HUES48 (cell line): ENCODE data around the gene FAM162A.
A peak's percentile ranks its signal among the peaks of the same experiment; 100 is the strongest.

Source experiments
- H3K27ac ChIP-seq: one replicate; pipeline ENCODE4 v1.7.0; 2013; ENCODE audit warnings: low read depth, low read length, inconsistent platforms
- H3K27me3 ChIP-seq: 2 replicates; pipeline ENCODE4 v1.6.1; 2013; ENCODE audit warnings: mild to moderate bottlenecking, low read length; ENCODE audit not compliant: control insufficient read depth, insufficient read depth
- H3K36me3 ChIP-seq: 2 replicates; pipeline ENCODE4 v1.6.1; 2013; ENCODE audit warnings: low read length; ENCODE audit not compliant: control insufficient read depth, insufficient read depth
- H3K4me1 ChIP-seq: 2 replicates; pipeline ENCODE4 v1.6.1; 2013; ENCODE audit warnings: mild to moderate bottlenecking, low read length; ENCODE audit not compliant: control insufficient read depth, insufficient read depth
- H3K4me3 ChIP-seq: 2 replicates; pipeline ENCODE4 v1.5.1; 2013; ENCODE audit warnings: mild to moderate bottlenecking, low read depth, low read length
- H3K9ac ChIP-seq: 2 replicates; pipeline ENCODE4 v1.6.1; 2013; ENCODE audit warnings: mild to moderate bottlenecking, low read depth, low read length, moderate library complexity
- H3K9me3 ChIP-seq: 2 replicates; pipeline ENCODE4 v1.6.1; 2013; ENCODE audit warnings: low read length; ENCODE audit not compliant: control insufficient read depth, insufficient read depth

The FAM162A gene, protein sequence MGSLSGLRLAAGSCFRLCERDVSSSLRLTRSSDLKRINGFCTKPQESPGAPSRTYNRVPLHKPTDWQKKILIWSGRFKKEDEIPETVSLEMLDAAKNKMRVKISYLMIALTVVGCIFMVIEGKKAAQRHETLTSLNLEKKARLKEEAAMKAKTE

DNA sequence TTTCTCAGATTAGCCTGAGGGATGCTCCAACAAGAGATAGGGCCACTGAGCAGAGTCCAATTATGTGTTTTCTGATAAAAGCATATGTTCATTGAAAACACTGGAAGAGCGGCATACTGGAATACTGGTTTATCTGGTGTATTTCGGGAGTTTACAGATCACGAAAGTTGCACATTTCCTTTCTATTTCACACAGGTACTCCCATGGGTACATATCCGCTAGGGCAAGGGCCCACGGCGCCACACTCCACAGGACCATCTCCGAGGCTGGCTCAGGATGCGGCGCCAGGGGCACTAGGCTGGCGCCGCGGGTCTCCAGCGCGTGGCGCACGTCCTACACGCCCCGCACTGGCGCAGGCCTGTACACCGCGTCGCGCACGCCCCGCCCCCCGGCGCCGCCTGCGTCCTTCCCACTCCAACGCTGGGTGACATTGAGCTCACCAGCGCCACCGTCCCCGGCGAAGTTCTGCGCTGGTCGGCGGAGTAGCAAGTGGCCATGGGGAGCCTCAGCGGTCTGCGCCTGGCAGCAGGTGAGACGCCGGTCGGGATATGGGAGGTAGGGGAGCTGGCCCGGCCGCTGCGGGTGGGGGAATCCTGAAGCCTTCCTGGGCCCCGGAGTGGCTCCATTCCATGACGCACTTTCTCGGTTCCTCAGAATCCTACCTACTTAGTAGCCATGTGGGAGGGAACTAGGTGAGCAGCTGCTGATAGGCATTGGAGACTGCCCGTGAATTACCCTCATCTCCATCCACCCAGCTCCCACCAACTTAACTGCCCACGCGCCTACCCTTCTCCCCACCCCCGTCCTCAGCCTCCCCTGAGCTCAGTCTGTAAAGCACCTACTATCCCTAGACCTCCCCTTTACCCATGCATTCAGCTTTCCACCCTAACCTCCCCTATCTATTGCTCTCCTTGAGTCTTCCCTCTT, at the start of gene FAM162A:
FAM162A (plus strand) TSS at position 412 of the 927 bp plus-strand sequence; CDS start at position 496, 84 bp downstream.
- H3K36me3 ChIP-seq, result peaks cover 17% of the 10 kb centered on the region
- H3K9me3 ChIP-seq, result no peaks in the 10 kb centered on the region
- H3K4me1 ChIP-seq, result peaks cover 10% of the 10 kb centered on the region
- H3K27ac ChIP-seq, result peak within 1 kb of the TSS; percentile 91
- peak within 1 kb of the TSS; percentile 90 for H3K4me3 ChIP-seq
- no peaks in the 10 kb centered on the region for H3K27me3 ChIP-seq
- peak within 1 kb of the TSS; percentile 90 for H3K9ac ChIP-seq

DNA sequence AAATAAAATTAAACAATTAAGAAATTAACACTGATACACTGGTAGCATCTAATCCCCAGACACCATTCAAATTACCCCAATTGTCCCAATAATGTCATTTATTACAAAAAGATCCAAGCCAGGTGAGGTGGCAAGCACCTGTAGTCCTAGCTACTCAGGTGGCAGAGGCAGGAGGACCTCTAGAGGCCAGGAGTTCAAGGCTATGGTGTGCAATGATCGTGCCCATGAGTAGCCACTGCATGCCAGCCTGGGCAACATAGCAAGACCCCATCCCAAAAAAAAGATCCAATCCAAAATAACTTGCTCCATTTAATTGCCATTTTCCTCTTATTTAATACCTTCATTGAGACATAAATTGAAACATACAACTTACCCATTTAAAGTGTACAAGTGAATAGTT, 41.2 kb upstream of the FAM162A start:
- H3K9ac ChIP-seq, result no peak overlapping the region
- H3K4me1 ChIP-seq, result no peaks in the 10 kb centered on the region
- no peak overlapping the region for H3K4me3 ChIP-seq
- no peaks in the 10 kb centered on the region for H3K36me3 ChIP-seq
- H3K9me3 ChIP-seq, result no peaks in the 10 kb centered on the region
- H3K27me3 ChIP-seq, result no peaks in the 10 kb centered on the region
- no peak overlapping the region for H3K27ac ChIP-seq

DNA sequence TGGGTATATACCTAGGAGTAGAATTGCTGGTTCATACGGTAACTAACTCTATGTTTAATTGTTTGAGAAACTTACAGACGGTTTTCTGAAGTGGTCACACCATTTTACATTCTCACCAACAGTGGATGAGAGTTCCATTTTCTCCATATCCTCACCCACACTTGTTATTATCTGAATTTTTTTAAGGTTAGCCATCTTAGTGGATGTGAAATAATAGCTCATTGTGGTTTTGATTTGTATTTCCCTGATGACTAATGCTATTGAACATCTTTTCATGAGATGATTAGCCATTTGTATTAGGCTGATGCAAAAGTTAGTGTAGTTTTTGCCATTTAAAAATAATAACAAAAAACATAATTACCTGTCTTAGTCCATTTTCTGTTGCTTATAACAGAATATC, 40.3 kb upstream of the FAM162A start:
- no peaks in the 10 kb centered on the region for H3K9me3 ChIP-seq
- H3K9ac ChIP-seq, result no peak overlapping the region
- H3K27me3 ChIP-seq, result no peaks in the 10 kb centered on the region
- H3K4me3 ChIP-seq, result no peak overlapping the region
- no peaks in the 10 kb centered on the region for H3K36me3 ChIP-seq
- no peak overlapping the region for H3K27ac ChIP-seq
- no peaks in the 10 kb centered on the region for H3K4me1 ChIP-seq

DNA sequence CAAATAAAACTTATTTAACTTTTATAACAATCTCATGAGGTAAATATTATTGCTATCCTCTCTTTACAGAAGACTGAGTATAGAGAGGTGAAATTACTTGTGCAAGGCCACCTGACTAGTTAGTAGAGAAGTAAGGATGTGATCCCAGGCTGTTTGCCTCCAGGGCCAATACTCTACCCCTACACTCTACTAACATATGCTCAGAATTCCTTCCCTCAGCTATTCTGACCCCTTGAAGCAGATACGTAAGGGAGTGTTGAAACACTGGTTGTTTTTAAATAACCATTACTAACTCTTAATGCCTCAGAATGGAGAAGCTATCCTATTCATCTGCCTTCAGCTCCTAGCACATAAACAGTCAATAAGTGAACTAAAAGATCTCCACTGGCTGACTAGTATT, 34.8 kb upstream of the FAM162A start:
- Histone ChIP-seq H3K9me3 (no peaks in the 10 kb centered on the region), H3K27ac (no peak overlapping the region), H3K4me3 (no peak overlapping the region), H3K9ac (no peak overlapping the region), H3K4me1 (no peaks in the 10 kb centered on the region), H3K36me3 (no peaks in the 10 kb centered on the region), H3K27me3 (no peaks in the 10 kb centered on the region)

DNA sequence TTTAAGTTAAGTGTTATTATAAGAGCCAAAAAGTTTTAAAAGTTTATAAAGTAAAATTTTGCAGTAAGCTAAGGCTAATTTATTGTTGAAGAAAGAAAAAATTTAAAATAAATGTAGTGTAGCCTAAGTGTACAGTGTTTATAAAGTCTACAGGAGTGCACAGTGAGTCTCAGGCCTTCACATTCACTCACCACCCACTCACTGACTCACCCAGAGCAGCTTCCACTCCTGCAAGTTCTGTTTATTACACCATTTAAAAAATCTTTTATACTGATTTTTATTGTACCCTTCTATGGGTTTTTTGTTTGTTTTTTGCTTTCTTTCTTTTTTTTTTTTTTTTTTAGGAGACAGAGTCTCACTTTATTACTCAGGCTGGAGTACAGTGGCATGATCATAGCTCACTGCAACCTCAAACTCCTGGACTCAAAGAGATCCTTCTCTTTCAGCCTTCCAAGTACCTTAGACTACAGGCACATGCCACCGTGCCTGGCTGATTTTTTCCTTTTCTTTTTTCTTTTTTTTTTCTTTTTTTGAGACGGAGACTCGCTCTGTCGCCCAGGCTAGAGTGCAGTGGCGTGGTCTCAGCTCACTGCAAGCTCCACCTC, 33.1 kb upstream of the FAM162A start:
- no peak overlapping the region for H3K27ac ChIP-seq
- H3K9ac ChIP-seq, result no peak overlapping the region
- H3K27me3 ChIP-seq, result no peaks in the 10 kb centered on the region
- no peaks in the 10 kb centered on the region for H3K9me3 ChIP-seq
- no peaks in the 10 kb centered on the region for H3K4me1 ChIP-seq
- H3K4me3 ChIP-seq, result no peak overlapping the region
- H3K36me3 ChIP-seq, result no peaks in the 10 kb centered on the region

DNA sequence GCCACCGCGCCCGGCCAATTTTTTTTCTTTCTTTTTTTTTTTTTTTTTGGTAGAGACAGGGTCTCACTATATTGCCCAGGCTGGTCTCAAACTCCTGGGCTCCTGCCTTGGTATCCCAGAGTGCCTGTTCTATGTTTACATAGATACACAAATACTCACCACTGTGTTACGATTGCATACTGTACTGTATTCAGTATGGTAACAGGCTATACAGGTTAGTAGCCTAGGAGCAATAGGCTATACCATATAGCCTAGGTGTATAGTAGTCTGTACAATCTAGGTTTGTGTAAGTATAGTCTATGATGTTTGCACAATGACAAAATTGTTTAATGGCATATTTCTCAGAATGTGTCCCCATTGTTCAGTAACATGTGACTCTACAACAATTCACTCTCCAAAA, 32.4 kb upstream of the FAM162A start:
- H3K4me3 ChIP-seq, result no peak overlapping the region
- no peaks in the 10 kb centered on the region for H3K36me3 ChIP-seq
- no peak overlapping the region for H3K27ac ChIP-seq
- H3K9me3 ChIP-seq, result no peaks in the 10 kb centered on the region
- no peak overlapping the region for H3K9ac ChIP-seq
- H3K27me3 ChIP-seq, result no peaks in the 10 kb centered on the region
- no peaks in the 10 kb centered on the region for H3K4me1 ChIP-seq

DNA sequence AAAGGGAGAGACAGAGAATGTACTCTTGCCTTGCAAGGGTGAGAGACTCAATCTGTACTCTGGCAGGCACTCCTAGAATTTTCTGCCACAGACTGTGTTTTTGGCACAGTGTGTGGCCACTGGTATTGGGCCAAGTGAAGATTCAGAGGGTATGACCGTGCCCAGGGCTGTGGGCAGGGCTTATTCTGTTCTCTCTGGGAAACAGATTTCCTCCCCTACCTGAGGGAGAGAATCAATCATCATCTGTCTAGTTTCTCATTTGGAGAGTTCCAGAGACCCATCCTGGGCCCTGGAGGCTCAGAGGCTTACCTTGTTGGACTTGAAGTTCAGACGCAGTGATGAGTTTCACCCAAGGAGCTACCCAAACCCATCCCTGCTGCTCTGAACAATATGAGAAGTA, 30.8 kb upstream of the FAM162A start:
- Histone ChIP-seq H3K4me3 (no peak overlapping the region), H3K27me3 (no peaks in the 10 kb centered on the region), H3K27ac (no peak overlapping the region), H3K9me3 (no peaks in the 10 kb centered on the region), H3K9ac (no peak overlapping the region), H3K36me3 (peaks cover 5% of the 10 kb centered on the region), H3K4me1 (no peaks in the 10 kb centered on the region)

DNA sequence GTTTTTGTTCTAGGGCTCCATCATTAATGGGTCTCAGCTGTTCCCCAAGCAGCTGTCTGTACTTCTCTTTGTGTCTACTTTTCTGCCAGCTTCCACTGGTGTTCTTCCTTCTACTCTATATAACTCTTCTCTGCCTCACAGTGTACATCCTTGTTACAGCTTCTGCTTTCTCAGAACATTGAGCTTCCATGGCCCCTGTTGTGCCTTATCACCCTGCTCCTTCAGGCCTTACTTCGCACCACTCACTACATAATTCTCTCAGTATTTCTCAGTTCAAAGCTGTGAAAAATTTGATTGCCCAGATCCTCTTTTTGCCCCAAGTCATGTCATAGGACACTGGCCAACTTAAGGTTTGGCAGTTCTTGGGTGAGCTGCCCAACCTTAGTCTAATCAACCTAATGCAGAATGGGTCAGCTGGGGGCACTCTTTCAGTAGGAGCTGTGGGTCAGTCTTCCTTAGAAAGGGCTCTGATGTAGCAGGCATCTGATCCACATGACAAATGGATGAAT, 30.0 kb upstream of the FAM162A start:
- Histone ChIP-seq H3K9me3 (no peaks in the 10 kb centered on the region), H3K27ac (no peak overlapping the region), H3K4me3 (no peak overlapping the region), H3K36me3 (peaks cover 12% of the 10 kb centered on the region), H3K9ac (no peak overlapping the region), H3K4me1 (no peaks in the 10 kb centered on the region), H3K27me3 (no peaks in the 10 kb centered on the region)

DNA sequence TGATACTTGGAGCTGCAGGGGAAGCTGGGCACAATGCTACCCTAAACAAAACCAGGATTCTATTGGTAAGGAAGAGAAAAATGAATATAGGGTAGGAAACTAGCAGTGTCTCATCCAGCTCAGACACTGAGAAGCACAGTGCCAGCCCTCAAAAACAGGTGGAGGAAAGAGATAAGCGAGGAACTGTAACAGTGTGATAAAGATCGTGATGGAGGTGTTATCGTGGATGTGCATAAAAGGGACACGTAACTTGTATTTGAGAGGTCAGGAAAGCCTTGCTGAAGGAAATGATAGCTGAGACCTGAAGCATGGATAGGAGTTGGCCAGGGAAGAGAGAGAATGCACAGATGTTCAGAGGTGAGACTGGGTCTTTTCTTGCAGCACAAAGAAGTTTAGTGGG, 28.4 kb upstream of the FAM162A start:
- Histone ChIP-seq H3K27ac (no peak overlapping the region), H3K27me3 (no peaks in the 10 kb centered on the region), H3K9ac (no peak overlapping the region), H3K4me3 (no peak overlapping the region), H3K4me1 (no peaks in the 10 kb centered on the region), H3K9me3 (no peaks in the 10 kb centered on the region), H3K36me3 (peaks cover 25% of the 10 kb centered on the region)

DNA sequence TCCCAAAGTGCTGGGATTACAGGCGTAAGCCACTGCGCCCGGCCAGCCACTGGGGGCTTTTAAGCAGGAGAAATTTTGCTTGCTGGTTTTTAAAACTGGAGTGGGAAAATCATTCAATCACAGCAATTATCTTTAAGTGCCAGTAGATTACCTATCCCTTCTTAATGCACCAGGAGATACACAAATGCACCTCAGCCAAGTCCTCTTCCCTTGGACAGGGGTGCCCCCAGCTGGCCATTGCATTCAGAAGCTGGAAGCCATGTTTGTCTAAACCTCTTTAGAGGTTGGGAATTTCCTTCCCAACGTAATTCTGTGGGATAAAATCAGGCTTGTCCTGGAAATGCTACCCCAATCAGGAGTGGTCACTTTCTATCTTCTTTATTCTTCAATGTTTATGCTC, 27.6 kb upstream of the FAM162A start:
- H3K27ac ChIP-seq, result no peak overlapping the region
- no peaks in the 10 kb centered on the region for H3K27me3 ChIP-seq
- no peaks in the 10 kb centered on the region for H3K9me3 ChIP-seq
- H3K9ac ChIP-seq, result no peak overlapping the region
- no peak overlapping the region for H3K4me3 ChIP-seq
- peaks cover 30% of the 10 kb centered on the region for H3K36me3 ChIP-seq
- no peaks in the 10 kb centered on the region for H3K4me1 ChIP-seq
